Naive thymus-derived CD8-positive, alpha-beta T cell (primary cell): ENCODE data around the gene OR51A7. TPM values are rescaled to one million over a fixed set of nuclear protein-coding genes. Genes with fewer than 3 reads are reported as not detected.
"Not testable (repeated sequence)": the region's sequence is repeated elsewhere in the genome, so short reads cannot be mapped to it uniquely, and the experiment has no call there.

Source experiments
- ATAC-seq, 2 donors: fragments of 150-1000 bp; cut with Tn5 transposase in 1 of 2; sonication (Bioruptor Pico), chemical (Tn5 transposase) in 1 of 2; 1 replicate in 1 of 2; 2 replicates in 1 of 2; pipeline ENCODE4 v1.10.0; 2021; ENCODE audit warnings: mild to moderate bottlenecking in 2 of 2, moderate library complexity in 2 of 2
- POLR2A ChIA-PET: fragments of 350-600 bp; sonication (Branson Sonifier 250); formaldehyde crosslinking; loops from one replicate; lab custom pipeline; 2021; ENCODE audit warnings: antibody characterized with exemption; lab: Charles Lee
- DNase-seq, 10 donors: peaks; one replicate each; pipeline versions ENCODE4 v3.0.0 to v3.0.0-alpha.2; 2020 to 2022
- H3K27ac Mint-ChIP-seq, 10 donors: one replicate each; pipeline ENCODE4 v1.8.0; 2020 to 2022; ENCODE audit warnings: mild to moderate bottlenecking in 10 of 10, mixed read lengths in 10 of 10, moderate library complexity in 4 of 10, inconsistent platforms in 1 of 10
- H3K27me3 Mint-ChIP-seq, 5 donors: one replicate each; pipeline ENCODE4 v1.8.0; 2021 to 2022; ENCODE audit warnings: mixed read lengths in 5 of 5
- H3K36me3 Mint-ChIP-seq, 3 donors: one replicate each; pipeline ENCODE4 v1.8.0; 2020 to 2022; ENCODE audit warnings: mixed read lengths in 3 of 3, mild to moderate bottlenecking in 2 of 3, inconsistent platforms in 1 of 3
- H3K4me1 Mint-ChIP-seq, 4 donors: one replicate each; pipeline ENCODE4 v1.8.0; 2021 to 2022; ENCODE audit warnings: mixed read lengths in 4 of 4
- H3K4me3 Mint-ChIP-seq, 10 donors: one replicate each; pipeline ENCODE4 v1.8.0; 2020 to 2022; ENCODE audit warnings: mild to moderate bottlenecking in 10 of 10, mixed read lengths in 10 of 10, moderate library complexity in 6 of 10, inconsistent platforms in 1 of 10
- H3K9me3 Mint-ChIP-seq, 9 donors: one replicate each; pipeline ENCODE4 v1.8.0; 2020 to 2022; ENCODE audit warnings: mixed read lengths in 9 of 9, mild to moderate bottlenecking in 3 of 9, inconsistent platforms in 1 of 9, moderate library complexity in 1 of 9
- polyA plus RNA-seq, 3 donors: library from polyadenylated mRNA; unstranded; fragments of 300-500 nt; fragmentation: Illumina TruSeq; gene quantifications; one replicate each; pipeline ENCODE4 v1.2.3, GENCODE V29; 2021
- total RNA-seq, 8 experiments: library from RNA in 2 of 8; stranded (reverse) in 2 of 8; gene quantifications; one replicate each; pipeline ENCODE4 v1.2.3 and lab custom pipeline; 2021 to 2026

Gene OR51A7
- total and polyA plus RNA-seq, 5 experiments from 2014 or later, result not detected

GRCh38 chr11:4891996-4892640, 11.5 kb upstream of the OR51A7 start:
- Mint-ChIP-seq H3K4me3 (no peak overlapping the region), H3K4me1 (no peaks in the 10 kb centered on the region), H3K9me3 (peaks cover 0 to 9% (median 0%) of the 10 kb centered on the region in 9 donors), H3K27me3 (peaks cover 0 to 23% (median 11%) of the 10 kb centered on the region in 5 donors), H3K36me3 (no peaks in the 10 kb centered on the region), H3K27ac (no peak overlapping the region)
- POLR2A ChIA-PET, result no interaction called here
- DNase-seq, result no peak
- ATAC-seq, result no peak

GRCh38 chr11:4916581-4916980, 13.0 kb downstream of the OR51A7 start:
- Mint-ChIP-seq H3K9me3 (no peaks in the 10 kb centered on the region), H3K27ac (no peak overlapping the region), H3K27me3 (peaks cover 2 to 29% (median 6%) of the 10 kb centered on the region in 5 donors), H3K36me3 (peaks cover 0 to 3% (median 0%) of the 10 kb centered on the region in 3 donors), H3K4me3 (no peak overlapping the region), H3K4me1 (no peaks in the 10 kb centered on the region)
- POLR2A ChIA-PET, result no interaction called here
- DNase-seq (no peak), ATAC-seq (no peak)

- Mint-ChIP-seq H3K9me3 (peaks cover 0 to 9% (median 0%) of the 10 kb centered on the region in 9 donors), H3K4me1 (no peaks in the 10 kb centered on the region), H3K27me3 (peaks cover 0 to 26% (median 9%) of the 10 kb centered on the region in 5 donors), H3K27ac (no peak within 1 kb of the TSS), H3K4me3 (no peak within 1 kb of the TSS), H3K36me3 (peaks cover 0 to 3% (median 0%) of the 10 kb centered on the region in 3 donors)
- no peak for ATAC-seq
- DNase-seq, result no peak
- POLR2A ChIA-PET, result no interaction called here
Measured at GRCh38 chr11:4919250-4919649, 15.7 kb downstream of the OR51A7 start, which contains the start of gene OR51G2. TSS of gene OR51G2 (minus strand) at chr11:4919350. CDS start at chr11:4915663, 3,687 bp downstream.

- Mint-ChIP-seq H3K27ac (no peak overlapping the region), H3K27me3 (peaks cover 0 to 20% (median 10%) of the 10 kb centered on the region in 5 donors), H3K4me3 (no peak overlapping the region), H3K36me3 (no peaks in the 10 kb centered on the region), H3K9me3 (peaks cover 0 to 9% (median 0%) of the 10 kb centered on the region in 9 donors), H3K4me1 (peaks cover 0 to 2% (median 0%) of the 10 kb centered on the region in 4 donors)
- ATAC-seq (no peak), DNase-seq (no peak)
- POLR2A ChIA-PET, result no interaction called here
Measured at GRCh38 chr11:4921796-4922195, 18.2 kb downstream of the OR51A7 start.

GRCh38 chr11:4922304-4922703, 18.7 kb downstream of the OR51A7 start:
- Mint-ChIP-seq H3K9me3 (peaks cover 0 to 9% (median 0%) of the 10 kb centered on the region in 9 donors), H3K36me3 (no peaks in the 10 kb centered on the region), H3K4me1 (peaks cover 0 to 2% (median 0%) of the 10 kb centered on the region in 4 donors), H3K27ac (no peak overlapping the region), H3K4me3 (no peak overlapping the region), H3K27me3 (peaks cover 0 to 20% (median 9%) of the 10 kb centered on the region in 5 donors)
- no peak for DNase-seq
- POLR2A ChIA-PET, result no interaction called here
- no peak for ATAC-seq

GRCh38 chr11:4924239-4924638, 20.7 kb downstream of the OR51A7 start, which contains the start of gene OR51G1:
TSS of gene OR51G1 (minus strand) at chr11:4924339. CDS start at chr11:4924339, 0 bp downstream.
- Mint-ChIP-seq H3K27me3 (peaks cover 0 to 20% (median 9%) of the 10 kb centered on the region in 5 donors), H3K27ac (no peak within 1 kb of the TSS), H3K4me1 (peaks cover 0 to 2% (median 0%) of the 10 kb centered on the region in 4 donors), H3K36me3 (no peaks in the 10 kb centered on the region), H3K9me3 (peaks cover 0 to 9% (median 0%) of the 10 kb centered on the region in 9 donors), H3K4me3 (no peak within 1 kb of the TSS)
- ATAC-seq (no peak), DNase-seq (no peak)
- POLR2A ChIA-PET, result no interaction called here

GRCh38 chr11:4926608-4927007, 23.0 kb downstream of the OR51A7 start:
- Mint-ChIP-seq H3K27me3 (peaks cover 0 to 18% (median 9%) of the 10 kb centered on the region in 5 donors), H3K4me1 (peaks cover 0 to 2% (median 0%) of the 10 kb centered on the region in 4 donors), H3K9me3 (peaks cover 0 to 9% (median 0%) of the 10 kb centered on the region in 9 donors), H3K36me3 (no peaks in the 10 kb centered on the region), H3K4me3 (no peak overlapping the region), H3K27ac (no peak overlapping the region)
- POLR2A ChIA-PET, result no interaction called here
- no peak for ATAC-seq
- no peak for DNase-seq

- no peaks in the 10 kb centered on the region for H3K36me3 Mint-ChIP-seq
- POLR2A ChIA-PET, result no interaction called here
- ATAC-seq (no peak), DNase-seq (no peak)
- H3K4me1 Mint-ChIP-seq, result no peaks in the 10 kb centered on the region
- no peak overlapping the region for H3K27ac Mint-ChIP-seq
- H3K27me3 Mint-ChIP-seq, result peaks cover 0 to 6% (median 0%) of the 10 kb centered on the region in 5 donors
- H3K4me3 Mint-ChIP-seq, result no peak overlapping the region
- H3K9me3 Mint-ChIP-seq, result peaks cover 0 to 6% (median 0%) of the 10 kb centered on the region in 9 donors
Measured at GRCh38 chr11:4932751-4933150, 29.2 kb downstream of the OR51A7 start.

GRCh38 chr11:4936745-4937144, 33.2 kb downstream of the OR51A7 start:
- POLR2A ChIA-PET, result no interaction called here
- Mint-ChIP-seq H3K4me3 (no peak overlapping the region), H3K36me3 (no peaks in the 10 kb centered on the region), H3K27ac (no peak overlapping the region), H3K9me3 (peaks cover 0 to 6% (median 0%) of the 10 kb centered on the region in 9 donors), H3K27me3 (peaks cover 0 to 9% (median 2%) of the 10 kb centered on the region in 5 donors), H3K4me1 (no peaks in the 10 kb centered on the region)
- ATAC-seq, result no peak
- no peak for DNase-seq

- Mint-ChIP-seq H3K36me3 (no peaks in the 10 kb centered on the region), H3K27me3 (peaks cover 0 to 11% (median 2%) of the 10 kb centered on the region in 5 donors), H3K27ac (no peak within 1 kb of the TSS), H3K4me1 (no peaks in the 10 kb centered on the region), H3K4me3 (no peak within 1 kb of the TSS), H3K9me3 (no peaks in the 10 kb centered on the region)
- no peak for DNase-seq
- no peak for ATAC-seq
- POLR2A ChIA-PET, result no interaction called here
Measured at GRCh38 chr11:4947505-4947904, 43.9 kb downstream of the OR51A7 start, which contains the start of gene OR51A4. TSS of gene OR51A4 (minus strand) at chr11:4947605. CDS start at chr11:4947100, 505 bp downstream.

GRCh38 chr11:4955613-4956012, 52.0 kb downstream of the OR51A7 start, which contains the start of gene OR51A2:
TSS of gene OR51A2 (minus strand) at chr11:4955713. CDS start at chr11:4955713, 0 bp downstream.
- POLR2A ChIA-PET, ATAC-seq, H3K9me3 Mint-ChIP-seq, H3K4me3 Mint-ChIP-seq, H3K4me1 Mint-ChIP-seq, H3K27ac Mint-ChIP-seq, DNase-seq, H3K36me3 Mint-ChIP-seq, H3K27me3 Mint-ChIP-seq: not testable (repeated sequence)

GRCh38 chr11:4957396-4957795, 53.8 kb downstream of the OR51A7 start:
- peaks cover 0 to 9% (median 2%) of the 10 kb centered on the region in 5 donors for H3K27me3 Mint-ChIP-seq

More at GRCh38 chr11:4957396-4957795, 53.8 kb downstream of the OR51A7 start:
- Mint-ChIP-seq H3K4me3 (no peak overlapping the region), H3K9me3 (peaks cover 0 to 11% (median 0%) of the 10 kb centered on the region in 9 donors), H3K27ac (no peak overlapping the region), H3K4me1 (no peaks in the 10 kb centered on the region), H3K36me3 (no peaks in the 10 kb centered on the region)
- DNase-seq, result no peak
- POLR2A ChIA-PET, result no interaction called here
- no peak for ATAC-seq
